Right lobe of liver (tissue), 4 donors: ENCODE results near the gene GARIN3.

Experiments
- POLR2A ChIP-seq: fragments of 450-650 bp; IDR thresholded peaks from one replicate; pipeline ENCODE4 v1.6.1; 2017; ENCODE audit warnings: antibody characterized with exemption, mild to moderate bottlenecking
- TF ChIP-seq, protein P1 (sequence below), 4 donors: fragments of 200-600 bp in 3 of 4; fragments of 450-650 bp in 1 of 4; IDR thresholded peaks; one replicate each; pipeline versions ENCODE4 v1.5.1 to v1.8.0; 2016 to 2022; ENCODE audit warnings: antibody characterized with exemption in 4 of 4, mild to moderate bottlenecking in 2 of 4
- donor health status: DM: no; HTN: no; CAD: no.
- donor health status: DM: no; HTN: no; CAD: no.
- donor health status: DM: no; HTN: yes; CAD: no.

DNA sequence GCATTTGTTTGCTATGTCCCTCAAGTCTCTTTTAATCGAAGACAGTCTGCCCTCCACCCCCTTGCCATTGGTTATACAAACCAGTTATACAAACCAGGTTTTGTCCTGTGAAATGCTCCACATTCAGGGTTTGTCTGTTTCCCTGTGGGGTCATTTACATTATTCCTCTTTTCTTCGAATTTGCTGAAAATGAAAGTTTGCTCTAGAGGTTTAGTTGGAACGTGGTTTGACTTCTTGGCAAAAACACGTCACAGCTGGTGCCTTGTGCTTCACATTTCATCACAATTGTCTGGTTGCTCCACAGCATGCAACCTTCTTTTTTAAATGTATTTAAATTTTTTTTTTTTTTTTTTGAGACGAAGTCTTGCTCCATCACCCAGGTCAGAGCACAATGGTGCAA, 53.1 kb downstream of the GARIN3 start:
- TF ChIP-seq, protein P1, sequence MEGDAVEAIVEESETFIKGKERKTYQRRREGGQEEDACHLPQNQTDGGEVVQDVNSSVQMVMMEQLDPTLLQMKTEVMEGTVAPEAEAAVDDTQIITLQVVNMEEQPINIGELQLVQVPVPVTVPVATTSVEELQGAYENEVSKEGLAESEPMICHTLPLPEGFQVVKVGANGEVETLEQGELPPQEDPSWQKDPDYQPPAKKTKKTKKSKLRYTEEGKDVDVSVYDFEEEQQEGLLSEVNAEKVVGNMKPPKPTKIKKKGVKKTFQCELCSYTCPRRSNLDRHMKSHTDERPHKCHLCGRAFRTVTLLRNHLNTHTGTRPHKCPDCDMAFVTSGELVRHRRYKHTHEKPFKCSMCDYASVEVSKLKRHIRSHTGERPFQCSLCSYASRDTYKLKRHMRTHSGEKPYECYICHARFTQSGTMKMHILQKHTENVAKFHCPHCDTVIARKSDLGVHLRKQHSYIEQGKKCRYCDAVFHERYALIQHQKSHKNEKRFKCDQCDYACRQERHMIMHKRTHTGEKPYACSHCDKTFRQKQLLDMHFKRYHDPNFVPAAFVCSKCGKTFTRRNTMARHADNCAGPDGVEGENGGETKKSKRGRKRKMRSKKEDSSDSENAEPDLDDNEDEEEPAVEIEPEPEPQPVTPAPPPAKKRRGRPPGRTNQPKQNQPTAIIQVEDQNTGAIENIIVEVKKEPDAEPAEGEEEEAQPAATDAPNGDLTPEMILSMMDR (IDR thresholded peaks at IDR 0.05) = no peak
- no peak for TF ChIP-seq POLR2A
